Sigmoid colon (tissue), 4 donors: Measurements from ENCODE around the gene EFCAB13.

Experiments used
- EP300 ChIP-seq, 4 donors: sonication (generic); formaldehyde crosslinking; IDR thresholded peaks; one replicate each; pipeline ENCODE4 v1.6.1; 2017; ENCODE audit warnings: antibody characterized with exemption in 4 of 4
- POLR2A ChIP-seq, 2 donors: fragments of 450-650 bp; IDR thresholded peaks; one replicate each; pipeline ENCODE4 v1.6.1; 2016; ENCODE audit warnings: antibody characterized with exemption in 2 of 2, mild to moderate bottlenecking in 2 of 2, moderate library complexity in 2 of 2
- POLR2AphosphoS5 ChIP-seq, 4 donors: sonication (generic); formaldehyde crosslinking; IDR thresholded peaks; one replicate each; pipeline ENCODE4 v1.6.1; 2017; ENCODE audit warnings: antibody characterized with exemption in 4 of 4
- TF ChIP-seq, protein P1 (sequence below), 4 experiments: fragments of 450-650 bp in 3 of 4; fragments of 200-600 bp in 1 of 4; IDR thresholded peaks; one replicate each; pipeline ENCODE4 v1.5.1; 2016 to 2019; ENCODE audit warnings: antibody characterized with exemption in 4 of 4, mild to moderate bottlenecking in 3 of 4, moderate library complexity in 2 of 4

DNA sequence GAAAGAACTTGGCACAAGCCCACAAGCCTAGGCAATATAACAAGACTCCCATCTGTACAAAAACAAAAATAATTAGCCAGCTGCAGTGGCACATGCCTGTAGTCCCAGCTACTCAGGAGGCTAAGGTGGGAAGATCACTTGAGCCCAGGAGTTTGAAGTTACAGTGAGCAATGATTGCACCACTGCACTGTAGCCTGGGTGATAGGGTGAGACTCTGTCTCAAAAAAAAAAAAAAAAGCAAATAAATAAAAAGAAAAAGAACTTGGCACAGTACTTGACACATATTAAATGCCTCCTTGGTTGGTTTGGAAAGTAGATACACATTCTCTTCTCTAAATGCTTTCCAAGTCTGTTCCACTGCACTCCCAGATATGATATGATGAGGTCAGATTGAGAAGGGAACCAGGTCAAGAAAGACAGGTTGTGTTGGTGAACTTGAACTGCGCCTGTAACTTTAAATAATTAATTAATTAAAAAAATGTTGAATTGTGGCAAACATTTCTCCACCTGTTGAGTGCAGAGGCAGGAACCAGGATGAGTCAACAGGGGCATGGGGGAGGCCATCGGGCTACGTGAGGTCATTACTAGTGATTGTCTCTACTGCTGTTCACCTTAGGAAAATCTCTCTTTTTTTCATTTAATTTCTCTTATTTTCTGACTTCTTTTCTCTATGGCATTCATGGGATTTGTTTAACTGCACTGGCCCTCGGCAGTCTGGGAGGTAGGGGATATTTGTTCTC is 25.9 kb upstream of the EFCAB13 start:
- TF ChIP-seq, protein P1, sequence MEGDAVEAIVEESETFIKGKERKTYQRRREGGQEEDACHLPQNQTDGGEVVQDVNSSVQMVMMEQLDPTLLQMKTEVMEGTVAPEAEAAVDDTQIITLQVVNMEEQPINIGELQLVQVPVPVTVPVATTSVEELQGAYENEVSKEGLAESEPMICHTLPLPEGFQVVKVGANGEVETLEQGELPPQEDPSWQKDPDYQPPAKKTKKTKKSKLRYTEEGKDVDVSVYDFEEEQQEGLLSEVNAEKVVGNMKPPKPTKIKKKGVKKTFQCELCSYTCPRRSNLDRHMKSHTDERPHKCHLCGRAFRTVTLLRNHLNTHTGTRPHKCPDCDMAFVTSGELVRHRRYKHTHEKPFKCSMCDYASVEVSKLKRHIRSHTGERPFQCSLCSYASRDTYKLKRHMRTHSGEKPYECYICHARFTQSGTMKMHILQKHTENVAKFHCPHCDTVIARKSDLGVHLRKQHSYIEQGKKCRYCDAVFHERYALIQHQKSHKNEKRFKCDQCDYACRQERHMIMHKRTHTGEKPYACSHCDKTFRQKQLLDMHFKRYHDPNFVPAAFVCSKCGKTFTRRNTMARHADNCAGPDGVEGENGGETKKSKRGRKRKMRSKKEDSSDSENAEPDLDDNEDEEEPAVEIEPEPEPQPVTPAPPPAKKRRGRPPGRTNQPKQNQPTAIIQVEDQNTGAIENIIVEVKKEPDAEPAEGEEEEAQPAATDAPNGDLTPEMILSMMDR (IDR thresholded peaks at IDR 0.05): no peak
- TF ChIP-seq POLR2A (IDR thresholded peaks at IDR 0.05): no peak
- no peak for TF ChIP-seq POLR2AphosphoS5 (IDR thresholded peaks at IDR 0.05)
- no peak for TF ChIP-seq EP300 (IDR thresholded peaks at IDR 0.05)
